ENCODE results near the gene TTC39C.

- TF ChIP-seq, protein P1, sequence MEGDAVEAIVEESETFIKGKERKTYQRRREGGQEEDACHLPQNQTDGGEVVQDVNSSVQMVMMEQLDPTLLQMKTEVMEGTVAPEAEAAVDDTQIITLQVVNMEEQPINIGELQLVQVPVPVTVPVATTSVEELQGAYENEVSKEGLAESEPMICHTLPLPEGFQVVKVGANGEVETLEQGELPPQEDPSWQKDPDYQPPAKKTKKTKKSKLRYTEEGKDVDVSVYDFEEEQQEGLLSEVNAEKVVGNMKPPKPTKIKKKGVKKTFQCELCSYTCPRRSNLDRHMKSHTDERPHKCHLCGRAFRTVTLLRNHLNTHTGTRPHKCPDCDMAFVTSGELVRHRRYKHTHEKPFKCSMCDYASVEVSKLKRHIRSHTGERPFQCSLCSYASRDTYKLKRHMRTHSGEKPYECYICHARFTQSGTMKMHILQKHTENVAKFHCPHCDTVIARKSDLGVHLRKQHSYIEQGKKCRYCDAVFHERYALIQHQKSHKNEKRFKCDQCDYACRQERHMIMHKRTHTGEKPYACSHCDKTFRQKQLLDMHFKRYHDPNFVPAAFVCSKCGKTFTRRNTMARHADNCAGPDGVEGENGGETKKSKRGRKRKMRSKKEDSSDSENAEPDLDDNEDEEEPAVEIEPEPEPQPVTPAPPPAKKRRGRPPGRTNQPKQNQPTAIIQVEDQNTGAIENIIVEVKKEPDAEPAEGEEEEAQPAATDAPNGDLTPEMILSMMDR (IDR thresholded peaks at IDR 0.05) = no peak
- TF ChIP-seq POLR2A (IDR thresholded peaks at IDR 0.05) = no peak
Observed at GRCh38 chr18:24103320-24104021, 88.9 kb downstream of the TTC39C start.
